K562 (cell line): ENCODE data around the gene P2RX3. TPM values are rescaled to one million over a fixed set of nuclear protein-coding genes. Genes with fewer than 3 reads are reported as not detected.

ENCODE experiments used
- ARID1B ChIP-seq: fragments of 450-650 bp; IDR thresholded peaks from 2 replicates; pipeline ENCODE4 v1.6.1; 2016; ENCODE audit warnings: antibody characterized with exemption, mild to moderate bottlenecking, inconsistent platforms
- CREB1 ChIP-seq, 2 experiments: sonication (generic) in 1 of 2; formaldehyde crosslinking in 1 of 2; IDR thresholded peaks; 2 replicates each; pipeline versions ENCODE4 v1.6.1 to v1.8.0; 2012 to 2022; ENCODE audit warnings: inconsistent platforms in 1 of 2, mild to moderate bottlenecking in 1 of 2, missing genetic modification reagents in 1 of 2, moderate library complexity in 1 of 2
- DIDO1 ChIP-seq: fragments of 450-650 bp; IDR thresholded peaks from 2 replicates; pipeline ENCODE4 v1.6.1; 2016; ENCODE audit warnings: low read depth, missing biosample characterization, missing genetic modification characterization
- ELF2 ChIP-seq: fragments of 250-450 bp; sonication (Bioruptor Pico); IDR thresholded peaks from 2 replicates; pipeline ENCODE4 v1.5.0; 2021; ENCODE audit warnings: mild to moderate bottlenecking
- GTF2B ChIP-seq: IDR thresholded peaks from 2 replicates; pipeline ENCODE4 v1.6.1; 2011; ENCODE audit not compliant: insufficient read length; ENCODE audit errors: extremely low read depth
- HNRNPL ChIP-seq: fragments of 200-400 bp; formaldehyde crosslinking; IDR thresholded peaks from 2 replicates; pipeline ENCODE4 v1.6.1; 2017; ENCODE audit warnings: low read depth, mild to moderate bottlenecking, low read length
- ILK ChIP-seq: fragments of 450-650 bp; IDR thresholded peaks from 2 replicates; pipeline ENCODE4 v1.6.1; 2016; ENCODE audit warnings: missing genetic modification characterization, low read depth, mild to moderate bottlenecking, missing compliant biosample characterization, moderate library complexity, borderline replicate concordance
- MGA ChIP-seq: fragments of 450-650 bp; IDR thresholded peaks from 2 replicates; pipeline ENCODE4 v1.6.1; 2016; ENCODE audit warnings: mild to moderate bottlenecking, moderate library complexity
- PKNOX1 ChIP-seq: fragments of 450-650 bp; IDR thresholded peaks from 2 replicates; pipeline ENCODE4 v1.6.1; 2016
- POLR2A ChIP-seq: fragments of 450-650 bp; conservative IDR thresholded peaks from 2 replicates; pipeline ENCODE4 v1.6.1; 2016
- RBFOX2 ChIP-seq: fragments of 200-400 bp; formaldehyde crosslinking; IDR thresholded peaks from 2 replicates; pipeline ENCODE4 v1.6.1; 2017; ENCODE audit warnings: low read depth, mild to moderate bottlenecking, low read length, moderate library complexity
- STAT5B ChIP-seq: fragments of 250-450 bp; sonication (Bioruptor Pico); IDR thresholded peaks from 2 replicates; pipeline ENCODE4 v1.8.0; 2021; ENCODE audit warnings: mild to moderate bottlenecking, inconsistent platforms
- ZNF347 ChIP-seq: fragments of 450-650 bp; formaldehyde crosslinking; IDR thresholded peaks from 2 replicates; pipeline ENCODE4 v1.4.0; 2020; ENCODE audit warnings: low read depth, mild to moderate bottlenecking, moderate library complexity
- ZNF766 ChIP-seq: fragments of 200-800 bp; sonication (Bioruptor generic); conservative IDR thresholded peaks from 2 replicates; pipeline ENCODE4 v1.6.1; 2016; ENCODE audit warnings: missing genetic modification characterization, missing compliant biosample characterization
- polyA plus RNA-seq, 8 experiments: library from polyadenylated mRNA; depleted of rRNA in 4 of 8; stranded (reverse) in 5 of 8; unstranded in 3 of 8; fragments of >200 nt; fragmentation: Nextera tagmentation in 2 of 8; fragmentation: Illumina TruSeq in 1 of 8; extraction: Ambion mirVana in 2 of 8; extraction: Trizol in 1 of 8; gene quantifications; 2 replicates each; pipeline versions ENCODE4 v1.2.1 to v1.2.3, GENCODE V29; 2011 to 2014; ENCODE audit warnings: inconsistent platforms in 1 of 8, missing spikeins in 1 of 8
- total RNA-seq, 7 experiments: library from RNA; depleted of rRNA in 6 of 7; stranded (reverse); fragments of >200 nt in 6 of 7; fragmentation: Illumina TruSeq in 2 of 7; extraction: Trizol in 2 of 7; gene quantifications; 2 replicates each; pipeline versions ENCODE4 v1.2.1 to v1.2.3, GENCODE V29; 2011 to 2021; ENCODE audit warnings: low replicate concordance in 1 of 7

P2RX3 gene
- total and polyA plus RNA-seq, 9 of the 15 experiments (the other 6 are each of a cell fraction or from before 2014, with no cell fraction given) = not detected

GRCh38 chr11:57324886-57325734 is 13.0 kb upstream of the P2RX3 start, which contains the start of gene TNKS1BP1 (continued):
- TF ChIP-seq PKNOX1 (peak; percentile 39), POLR2A (peak; percentile 87), ZNF347 (CRISPR knock-in tag) (no peak), DIDO1 (no peak), ELF2 (peak; percentile 63; the same call in 1 of the 2 replicates), HNRNPL (no peak), ARID1B (no peak; the same call in 1 of the 2 replicates), STAT5B (CRISPR knock-in tag) (no peak), RBFOX2 (peak; percentile 96), ZNF766 (CRISPR knock-in tag) (0 out of 2 replicates have a peak, but pooled peaks have one; percentile 42), CREB1 (IDR thresholded peaks at IDR 0.05) (peak; percentile 21; the same call in 1 of the 2 replicates), CREB1 (CRISPR knock-in tag; IDR thresholded peaks at IDR 0.05) (peak; percentile 47; the same call in 1 of the 2 replicates), MGA (peak; percentile 28; the same call in 1 of the 2 replicates), GTF2B (no peak), ILK (tag) (no peak)
